Activated CD4-positive, alpha-beta T cell treated with anti-CD3 and anti-CD28 coated beads, Interleukin-2, amount 50 U/mL, for 24 hours (primary cell): ENCODE measurements around the gene PDGFRA.

Experiments
- DNase-seq, 2 donors: peaks; one replicate each; pipeline ENCODE4 v3.0.0-alpha.2; 2020; ENCODE audit warnings: low read depth in 1 of 2, low spot score in 1 of 2

PDGFRA gene

GRCh38 chr4:54228961-54229501, at the start of gene PDGFRA:
TSS of gene PDGFRA (plus strand) at chr4:54229293. CDS start at chr4:54258769, 29,476 bp downstream.
- no peak for DNase-seq

GRCh38 chr4:54184581-54184980, 44.5 kb upstream of the PDGFRA start:
- DNase-seq, result no peak

GRCh38 chr4:54185044-54185780, 43.9 kb upstream of the PDGFRA start:
- no peak for DNase-seq

- no peak for DNase-seq
Measured at GRCh38 chr4:54185866-54186265, 43.2 kb upstream of the PDGFRA start.

GRCh38 chr4:54186371-54186770, 42.7 kb upstream of the PDGFRA start:
- no peak for DNase-seq

- DNase-seq, result no peak
Measured at GRCh38 chr4:54187148-54187547, 41.9 kb upstream of the PDGFRA start.

- DNase-seq, result no peak
Measured at GRCh38 chr4:54189140-54189539, 40.0 kb upstream of the PDGFRA start.

- no peak for DNase-seq
Measured at GRCh38 chr4:54192811-54193210, 36.3 kb upstream of the PDGFRA start.

- no peak for DNase-seq
Measured at GRCh38 chr4:54197926-54198325, 31.2 kb upstream of the PDGFRA start.

GRCh38 chr4:54199919-54200318, 29.2 kb upstream of the PDGFRA start:
- DNase-seq, result no peak

- DNase-seq, result no peak
Measured at GRCh38 chr4:54209617-54210016, 19.5 kb upstream of the PDGFRA start.

- DNase-seq, result no peak
Measured at GRCh38 chr4:54213001-54213400, 16.1 kb upstream of the PDGFRA start.

GRCh38 chr4:54213761-54214160, 15.3 kb upstream of the PDGFRA start:
- no peak for DNase-seq

- DNase-seq, result no peak
Measured at GRCh38 chr4:54215379-54216077, 13.6 kb upstream of the PDGFRA start.

- DNase-seq, result peak in 1 of 2 donors; percentile 53
Measured at GRCh38 chr4:54217642-54218495, 11.2 kb upstream of the PDGFRA start.

- no peak for DNase-seq
Measured at GRCh38 chr4:54218736-54219135, 10.4 kb upstream of the PDGFRA start.

GRCh38 chr4:54224996-54225597, 4.0 kb upstream of the PDGFRA start:
- DNase-seq, result no peak

- no peak for DNase-seq
Measured at GRCh38 chr4:54225598-54226403, 3.3 kb upstream of the PDGFRA start.

GRCh38 chr4:54226404-54227255, 2.5 kb upstream of the PDGFRA start:
- DNase-seq, result no peak
